GF-D8 (cell line): ENCODE measurements around the gene COIL.
"Not testable (repeated sequence)": the region's sequence is repeated elsewhere in the genome, so short reads cannot be mapped to it uniquely, and the experiment has no call there.

Source experiments
- DNase-seq: peaks from one replicate; lab custom pipeline; 2025; lab: John Stamatoyannopoulos, UW

COIL gene

GRCh38 chr17:56977673-56978395, 17.0 kb upstream of the COIL start, which contains the start of gene SCPEP1:
Gene SCPEP1, plus strand, starts transcription at chr17:56978131. Its CDS starts 29 bp downstream, at chr17:56978160.
- DNase-seq = peak; percentile 48

- no peak for DNase-seq
Observed at GRCh38 chr17:56976941-56977608, 16.2 kb upstream of the COIL start.

- no peak for DNase-seq
Observed at GRCh38 chr17:56975656-56976055, 14.8 kb upstream of the COIL start.

- DNase-seq = no peak
Observed at GRCh38 chr17:56974055-56974454, 13.2 kb upstream of the COIL start.

- no peak for DNase-seq
Observed at GRCh38 chr17:56973520-56973919, 12.7 kb upstream of the COIL start.

GRCh38 chr17:56972111-56972730, 11.4 kb upstream of the COIL start:
- no peak for DNase-seq

GRCh38 chr17:56970974-56971373, 10.1 kb upstream of the COIL start:
- DNase-seq = no peak

GRCh38 chr17:56966338-56966737, 5.5 kb upstream of the COIL start:
- DNase-seq = no peak

- DNase-seq = not testable (repeated sequence)
Observed at GRCh38 chr17:56965681-56966080, 4.8 kb upstream of the COIL start.

- not testable (repeated sequence) for DNase-seq
Observed at GRCh38 chr17:56965241-56965640, 4.4 kb upstream of the COIL start.

GRCh38 chr17:56956992-56957391, 3.9 kb downstream of the COIL start:
- no peak for DNase-seq

GRCh38 chr17:56949595-56949994, 11.3 kb downstream of the COIL start:
- no peak for DNase-seq

- DNase-seq = no peak
Observed at GRCh38 chr17:56948491-56948890, 12.4 kb downstream of the COIL start.

- no peak for DNase-seq
Observed at GRCh38 chr17:56947741-56948140, 13.1 kb downstream of the COIL start.

- DNase-seq = no peak
Observed at GRCh38 chr17:56945938-56946505, 14.8 kb downstream of the COIL start.

- DNase-seq = no peak
Observed at GRCh38 chr17:56943505-56944125, 17.2 kb downstream of the COIL start.

- peak; percentile 30 for DNase-seq
Observed at GRCh38 chr17:56939869-56940484, 20.9 kb downstream of the COIL start.

- not testable (repeated sequence) for DNase-seq
Observed at GRCh38 chr17:56938206-56938605, 22.6 kb downstream of the COIL start.

GRCh38 chr17:56937687-56938086, 23.2 kb downstream of the COIL start:
- DNase-seq = no peak

- DNase-seq = no peak
Observed at GRCh38 chr17:56936697-56937322, 24.0 kb downstream of the COIL start.

- DNase-seq = no peak
Observed at GRCh38 chr17:56935461-56935860, 25.4 kb downstream of the COIL start.
